Measurements from ENCODE around the gene MED13. TPM values are rescaled to one million over a fixed set of nuclear protein-coding genes. Genes with fewer than 3 reads are reported as not detected.
"Not testable (repeated sequence)": the region's sequence is repeated elsewhere in the genome, so short reads cannot be mapped to it uniquely, and the experiment has no call there.

The MED13 gene
- total RNA-seq, 1 donor from 2014 or later: 51.4 TPM

DNA sequence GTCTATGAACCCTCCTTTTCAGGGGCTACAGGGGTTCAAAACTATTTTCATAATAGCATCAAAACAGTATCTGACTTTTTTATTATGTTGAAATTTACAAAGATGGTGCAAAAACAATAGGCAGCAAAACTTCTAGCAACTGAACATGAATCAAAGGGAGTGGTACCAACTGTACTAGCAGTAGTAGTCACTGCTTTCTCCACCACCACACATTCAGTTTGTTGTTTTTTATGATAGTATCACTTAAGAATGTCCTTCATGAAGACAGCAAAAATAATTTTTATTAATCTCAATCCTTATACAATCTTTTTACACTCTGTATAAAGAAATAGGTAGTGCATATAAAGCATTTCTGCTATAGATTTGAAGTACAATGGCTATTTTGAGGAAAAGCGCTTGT is 47.6 kb downstream of the MED13 start:
- Mint-ChIP-seq H3K27ac (ENCODE audit: unreplicated experiment) (no peak overlapping the region), H3K4me3 (ENCODE audit: unreplicated experiment) (no peak overlapping the region), H3K4me1 (ENCODE audit: unreplicated experiment) (no peaks in the 10 kb centered on the region), H3K27me3 (ENCODE audit: unreplicated experiment) (no peaks in the 10 kb centered on the region), H3K36me3 (ENCODE audit: low read depth, unreplicated experiment) (peaks cover 19% of the 10 kb centered on the region), H3K9me3 (ENCODE audit: unreplicated experiment) (no peaks in the 10 kb centered on the region)
- TF ChIP-seq, protein P1, sequence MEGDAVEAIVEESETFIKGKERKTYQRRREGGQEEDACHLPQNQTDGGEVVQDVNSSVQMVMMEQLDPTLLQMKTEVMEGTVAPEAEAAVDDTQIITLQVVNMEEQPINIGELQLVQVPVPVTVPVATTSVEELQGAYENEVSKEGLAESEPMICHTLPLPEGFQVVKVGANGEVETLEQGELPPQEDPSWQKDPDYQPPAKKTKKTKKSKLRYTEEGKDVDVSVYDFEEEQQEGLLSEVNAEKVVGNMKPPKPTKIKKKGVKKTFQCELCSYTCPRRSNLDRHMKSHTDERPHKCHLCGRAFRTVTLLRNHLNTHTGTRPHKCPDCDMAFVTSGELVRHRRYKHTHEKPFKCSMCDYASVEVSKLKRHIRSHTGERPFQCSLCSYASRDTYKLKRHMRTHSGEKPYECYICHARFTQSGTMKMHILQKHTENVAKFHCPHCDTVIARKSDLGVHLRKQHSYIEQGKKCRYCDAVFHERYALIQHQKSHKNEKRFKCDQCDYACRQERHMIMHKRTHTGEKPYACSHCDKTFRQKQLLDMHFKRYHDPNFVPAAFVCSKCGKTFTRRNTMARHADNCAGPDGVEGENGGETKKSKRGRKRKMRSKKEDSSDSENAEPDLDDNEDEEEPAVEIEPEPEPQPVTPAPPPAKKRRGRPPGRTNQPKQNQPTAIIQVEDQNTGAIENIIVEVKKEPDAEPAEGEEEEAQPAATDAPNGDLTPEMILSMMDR (IDR thresholded peaks at IDR 0.05; ENCODE audit: unreplicated experiment): no peak
- no peak for DNase-seq (ENCODE audit: low spot score)

- Mint-ChIP-seq H3K4me3 (ENCODE audit: unreplicated experiment) (no peak overlapping the region), H3K36me3 (ENCODE audit: low read depth, unreplicated experiment) (peaks cover 16% of the 10 kb centered on the region), H3K27ac (ENCODE audit: unreplicated experiment) (no peak overlapping the region), H3K9me3 (ENCODE audit: unreplicated experiment) (no peaks in the 10 kb centered on the region), H3K4me1 (ENCODE audit: unreplicated experiment) (no peaks in the 10 kb centered on the region), H3K27me3 (ENCODE audit: unreplicated experiment) (no peaks in the 10 kb centered on the region)
- TF ChIP-seq, protein P1 (IDR thresholded peaks at IDR 0.05; ENCODE audit: unreplicated experiment): no peak
- no peak for DNase-seq (ENCODE audit: low spot score)
Observed at GRCh38 chr17:62014526-62014925, 50.6 kb downstream of the MED13 start.

DNA sequence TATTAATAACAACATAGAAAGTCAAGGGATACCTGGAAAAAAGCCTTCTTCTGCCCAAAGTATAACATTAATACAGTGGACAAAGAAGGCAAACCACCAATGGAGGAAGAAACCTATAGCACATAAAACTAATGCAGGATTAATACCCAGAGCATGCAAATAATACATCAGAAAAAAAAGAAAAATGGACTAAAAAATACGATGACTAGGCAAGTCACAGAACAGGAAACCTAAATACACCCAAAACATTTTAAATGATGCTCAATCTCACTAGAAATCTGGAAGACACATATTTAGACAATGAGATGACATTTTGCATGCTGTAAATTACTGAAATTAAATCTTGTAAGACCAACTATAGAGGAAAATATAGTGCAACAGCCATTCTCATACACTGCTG is 55.9 kb downstream of the MED13 start:
- H3K4me1 Mint-ChIP-seq (ENCODE audit: unreplicated experiment): no peaks in the 10 kb centered on the region
- H3K27me3 Mint-ChIP-seq (ENCODE audit: unreplicated experiment): no peaks in the 10 kb centered on the region
- H3K4me3 Mint-ChIP-seq (ENCODE audit: unreplicated experiment): no peak overlapping the region
- peaks cover 17% of the 10 kb centered on the region for H3K36me3 Mint-ChIP-seq (ENCODE audit: low read depth, unreplicated experiment)
- no peak for DNase-seq (ENCODE audit: low spot score)
- H3K27ac Mint-ChIP-seq (ENCODE audit: unreplicated experiment): no peak overlapping the region
- TF ChIP-seq, protein P1 (IDR thresholded peaks at IDR 0.05; ENCODE audit: unreplicated experiment): no peak
- H3K9me3 Mint-ChIP-seq (ENCODE audit: unreplicated experiment): no peaks in the 10 kb centered on the region

DNA sequence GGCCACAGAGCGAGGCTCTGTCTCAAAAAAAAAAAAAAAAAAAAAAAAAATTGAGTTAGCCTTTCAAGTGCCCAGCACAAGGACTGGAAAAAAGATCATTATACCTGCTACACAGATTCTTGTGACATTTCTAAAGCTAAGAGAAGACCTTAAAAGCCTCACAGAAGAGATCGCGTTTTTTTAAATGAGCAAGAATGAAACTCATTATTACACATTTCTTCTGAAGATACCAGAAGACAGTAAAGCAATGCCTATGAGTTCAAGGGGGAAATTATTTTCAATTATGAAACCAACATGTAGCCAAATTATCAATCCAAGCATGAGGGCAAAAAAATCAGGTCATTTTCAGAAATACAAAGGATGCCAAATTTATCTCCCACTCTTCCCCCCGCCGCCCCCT is 56.8 kb downstream of the MED13 start:
- peaks cover 11% of the 10 kb centered on the region for H3K36me3 Mint-ChIP-seq (ENCODE audit: low read depth, unreplicated experiment)

GRCh38 chr17:62004388-62004787 is 60.7 kb downstream of the MED13 start:
- H3K27me3 Mint-ChIP-seq (ENCODE audit: unreplicated experiment): no peaks in the 10 kb centered on the region
- DNase-seq (ENCODE audit: low spot score): no peak
- peaks cover 12% of the 10 kb centered on the region for H3K36me3 Mint-ChIP-seq (ENCODE audit: low read depth, unreplicated experiment)

More for the DNA sequence above, 56.8 kb downstream of the MED13 start:
- Mint-ChIP-seq H3K27ac (ENCODE audit: unreplicated experiment) (no peak overlapping the region), H3K4me3 (ENCODE audit: unreplicated experiment) (no peak overlapping the region), H3K9me3 (ENCODE audit: unreplicated experiment) (no peaks in the 10 kb centered on the region), H3K27me3 (ENCODE audit: unreplicated experiment) (no peaks in the 10 kb centered on the region), H3K4me1 (ENCODE audit: unreplicated experiment) (no peaks in the 10 kb centered on the region)
- no peak for DNase-seq (ENCODE audit: low spot score)
- TF ChIP-seq, protein P1 (IDR thresholded peaks at IDR 0.05; ENCODE audit: unreplicated experiment): no peak

DNA sequence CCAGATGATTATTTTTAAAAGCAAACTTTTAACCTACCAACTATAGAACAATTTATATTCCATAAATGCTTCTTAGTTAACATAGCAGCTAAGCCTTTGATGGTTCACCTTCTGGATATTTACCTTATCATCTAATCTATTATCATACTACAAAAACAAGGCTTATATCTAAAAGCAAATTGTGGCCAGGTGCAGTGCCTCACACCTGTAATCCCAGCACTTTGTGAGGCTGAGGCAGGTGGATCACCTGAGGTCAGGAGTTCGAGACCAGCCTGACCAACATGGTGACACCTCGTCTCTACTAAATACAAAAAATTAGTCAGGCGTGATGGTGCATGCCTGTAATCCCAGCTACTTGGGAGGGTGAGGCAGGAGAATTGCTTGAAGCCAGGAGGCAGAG is 61.9 kb downstream of the MED13 start:
- not testable (repeated sequence) for DNase-seq (ENCODE audit: low spot score); H3K4me1 Mint-ChIP-seq (ENCODE audit: unreplicated experiment); H3K27ac Mint-ChIP-seq (ENCODE audit: unreplicated experiment); H3K9me3 Mint-ChIP-seq (ENCODE audit: unreplicated experiment); H3K4me3 Mint-ChIP-seq (ENCODE audit: unreplicated experiment); H3K27me3 Mint-ChIP-seq (ENCODE audit: unreplicated experiment)
- H3K36me3 Mint-ChIP-seq (ENCODE audit: low read depth, unreplicated experiment): peaks cover 12% of the 10 kb centered on the region

More at GRCh38 chr17:62004388-62004787, 60.7 kb downstream of the MED13 start:
- Mint-ChIP-seq H3K9me3 (ENCODE audit: unreplicated experiment) (no peaks in the 10 kb centered on the region), H3K27ac (ENCODE audit: unreplicated experiment) (no peak overlapping the region), H3K4me3 (ENCODE audit: unreplicated experiment) (no peak overlapping the region), H3K4me1 (ENCODE audit: unreplicated experiment) (no peaks in the 10 kb centered on the region)
- TF ChIP-seq, protein P1 (IDR thresholded peaks at IDR 0.05; ENCODE audit: unreplicated experiment): no peak

Measured in endothelial cell (in vitro differentiated cells).